BJ (cell line): ENCODE measurements around the gene FAHD1. TPM values are rescaled to one million over a fixed set of nuclear protein-coding genes. Genes with fewer than 3 reads are reported as not detected.
"Not testable (repeated sequence)": the region's sequence is repeated elsewhere in the genome, so short reads cannot be mapped to it uniquely, and the experiment has no call there.

Experiments
- CTCF ChIA-PET: fragments of 350-600 bp; formaldehyde crosslinking; extraction: SDS; loops from one replicate; lab custom pipeline; 2021; ENCODE audit warnings: antibody characterized with exemption, inconsistent platforms; lab: Yijun Ruan, JAX
- POLR2A ChIA-PET: fragments of 300-600 bp; sonication (Branson Sonifier 250); formaldehyde crosslinking; extraction: SDS; loops from one replicate; lab custom pipeline; 2021; ENCODE audit warnings: antibody characterized with exemption; lab: Charles Lee
- DNase-seq: peaks from one replicate; pipeline ENCODE4 v3.0.0-alpha.2; 2011; ENCODE audit warnings: low read depth
- H3K27me3 ChIP-seq: 2 replicates; pipeline ENCODE4 v1.6.0; 2011; ENCODE audit warnings: low read length; ENCODE audit not compliant: control insufficient read depth, insufficient read depth
- H3K36me3 ChIP-seq: 2 replicates; pipeline ENCODE4 v1.5.1; 2011; ENCODE audit warnings: low read length; ENCODE audit not compliant: control insufficient read depth, insufficient read depth
- H3K4me3 ChIP-seq: 2 replicates; pipeline ENCODE4 v1.5.1; 2011; ENCODE audit warnings: low read depth, mild to moderate bottlenecking, control low read depth, low read length
- CTCF ChIP-seq: IDR thresholded peaks from 2 replicates; pipeline ENCODE4 v1.5.1; 2011; ENCODE audit warnings: low read depth, mild to moderate bottlenecking, control low read depth, inconsistent platforms, low read length, moderate library complexity; ENCODE audit not compliant: insufficient read depth
- polyA plus RNA-seq: library from polyadenylated mRNA; depleted of rRNA; stranded (reverse); fragments of >200 nt; gene quantifications from 2 replicates; pipeline ENCODE4 v1.2.3, GENCODE V29; 2011

Gene FAHD1
- polyA plus RNA-seq, 1 experiment: 52.5 TPM

- CTCF ChIA-PET: no interaction called here
- TF ChIP-seq CTCF: no peak
Observed at GRCh38 chr16:1792836-1793577, 34.0 kb upstream of the FAHD1 start.

GRCh38 chr16:1793578-1794220, 33.3 kb upstream of the FAHD1 start, which contains the start of gene IGFALS:
IGFALS (minus strand) TSS chr16:1793705; CDS start chr16:1793652, 53 bp downstream.
- CTCF ChIA-PET: no interaction called here
- POLR2A ChIA-PET: no interaction called here
- no peak within 1 kb of the TSS for H3K4me3 ChIP-seq
- H3K36me3 ChIP-seq: peaks cover 4% of the 10 kb centered on the region
- DNase-seq: no peak
- no peak for TF ChIP-seq CTCF
- no peaks in the 10 kb centered on the region for H3K27me3 ChIP-seq

More at GRCh38 chr16:1792836-1793577, 34.0 kb upstream of the FAHD1 start:
- POLR2A ChIA-PET: no interaction called here
- H3K27me3 ChIP-seq: no peaks in the 10 kb centered on the region
- H3K4me3 ChIP-seq: no peak overlapping the region
- no peak for DNase-seq
- peaks cover 7% of the 10 kb centered on the region for H3K36me3 ChIP-seq

- no peak overlapping the region for H3K4me3 ChIP-seq
- DNase-seq: no peak
- TF ChIP-seq CTCF: no peak
- H3K27me3 ChIP-seq: no peaks in the 10 kb centered on the region
- CTCF ChIA-PET: no interaction called here
- POLR2A ChIA-PET: no interaction called here
- H3K36me3 ChIP-seq: peaks cover 3% of the 10 kb centered on the region; the same call in 1 of the 2 replicates
Observed at GRCh38 chr16:1794221-1794871, 32.7 kb upstream of the FAHD1 start.

GRCh38 chr16:1794908-1795666, 31.9 kb upstream of the FAHD1 start:
- DNase-seq: no peak

GRCh38 chr16:1799263-1799662, 27.7 kb upstream of the FAHD1 start:
- DNase-seq, H3K4me3 ChIP-seq, CTCF ChIA-PET, H3K27me3 ChIP-seq, POLR2A ChIA-PET, H3K36me3 ChIP-seq: not testable (repeated sequence)

More at GRCh38 chr16:1794908-1795666, 31.9 kb upstream of the FAHD1 start:
- ChIA-PET POLR2A (no interaction called here), CTCF (no interaction called here)
- no peak overlapping the region for H3K4me3 ChIP-seq
- no peak for TF ChIP-seq CTCF
- peaks cover under 1% of the 10 kb centered on the region; the same call in 1 of the 2 replicates for H3K36me3 ChIP-seq
- H3K27me3 ChIP-seq: no peaks in the 10 kb centered on the region
